Measurements from ENCODE around the gene PRELID3B.

GRCh38 chr20:59074456-59074855 lies 31.9 kb upstream of the PRELID3B start:
- TF ChIP-seq CTCF (IDR thresholded peaks at IDR 0.05): no peak
- TF ChIP-seq POLR2A (IDR thresholded peaks at IDR 0.05): no peak
- TF ChIP-seq POLR2AphosphoS5 (IDR thresholded peaks at IDR 0.05): no peak

Measured in upper lobe of left lung (tissue), 4 donors.